ENCODE data around the gene RAB43.

Gene RAB43

GRCh38 chr3:129122412-129123011, 908 bp upstream of the RAB43 start:
- FAIRE-seq: no peak
- DNase-seq (ENCODE audit: insufficient read length, low spot score): no peak
- TF ChIP-seq SPI1 (IDR thresholded peaks at IDR 0.05; ENCODE audit: low read depth, low read length) (0 out of 2 replicates have a peak, but pooled peaks have one; percentile 10), TAF1 (IDR thresholded peaks at IDR 0.05; ENCODE audit: low read depth, low read length) (no peak)

GRCh38 chr3:129121016-129121791, 400 bp downstream of the RAB43 start:
- DNase-seq (ENCODE audit: insufficient read length, low spot score): no peak
- FAIRE-seq: no peak
- TF ChIP-seq SPI1 (IDR thresholded peaks at IDR 0.05; ENCODE audit: low read depth, low read length) (no peak; the same call in 1 of the 2 replicates), POLR2AphosphoS5 (IDR thresholded peaks at IDR 0.05; ENCODE audit: low read depth, low read length) (no peak), POU2F2 (IDR thresholded peaks at IDR 0.05; ENCODE audit: low read depth, low read length) (no peak), POLR2A (IDR thresholded peaks at IDR 0.05; ENCODE audit: low read depth, low read length) (no peak), TAF1 (IDR thresholded peaks at IDR 0.05; ENCODE audit: low read depth, low read length) (no peak), PAX5 (IDR thresholded peaks at IDR 0.05; ENCODE audit: insufficient read depth, low read length, severe bottlenecking) (no peak)

DNA sequence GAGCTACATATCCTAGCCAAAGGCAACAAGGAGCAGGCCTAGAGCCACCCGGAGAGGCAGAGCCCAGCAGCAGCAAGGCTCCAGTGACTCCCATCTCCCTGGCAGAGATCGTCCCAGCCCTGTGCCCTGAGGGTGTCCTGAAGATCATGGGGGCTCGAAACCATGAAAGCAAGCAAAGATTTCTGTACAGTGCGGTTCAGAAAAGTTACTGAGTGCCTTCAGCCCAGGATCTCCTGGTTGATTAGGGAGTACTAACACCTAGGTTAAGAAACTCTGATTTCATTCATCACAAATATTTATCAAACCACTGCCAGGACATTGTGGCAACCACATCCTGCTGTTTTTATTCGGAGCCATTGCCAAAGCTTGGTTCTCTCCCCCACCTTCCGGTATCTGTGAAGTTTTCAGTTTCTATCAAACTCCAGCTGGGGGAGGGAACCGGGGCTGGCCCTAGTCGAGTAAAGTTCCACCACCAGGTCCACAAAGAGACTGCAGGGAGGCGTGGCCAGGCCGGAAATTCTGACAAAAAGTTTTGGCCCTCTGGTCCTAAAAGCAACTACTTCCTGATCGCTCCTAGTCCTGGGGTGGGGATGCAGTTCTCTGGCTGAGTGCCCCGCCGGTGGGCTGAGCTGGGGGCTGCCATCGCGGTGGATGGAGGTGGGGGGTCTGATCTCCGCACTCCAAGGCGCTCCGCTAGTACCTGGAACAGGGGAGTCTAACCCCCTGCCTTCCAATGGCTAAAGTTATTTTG, 1.2 kb downstream of the RAB43 start:
- TF ChIP-seq SPI1 (IDR thresholded peaks at IDR 0.05; ENCODE audit: low read depth, low read length) (peak; percentile 33; the same call in 1 of the 2 replicates), POU2F2 (IDR thresholded peaks at IDR 0.05; ENCODE audit: low read depth, low read length) (0 out of 2 replicates have a peak, but pooled peaks have one; percentile 7), PAX5 (IDR thresholded peaks at IDR 0.05; ENCODE audit: insufficient read depth, low read length, severe bottlenecking) (peak; percentile 4), POLR2A (IDR thresholded peaks at IDR 0.05; ENCODE audit: low read depth, low read length) (peak; percentile 71), TAF1 (IDR thresholded peaks at IDR 0.05; ENCODE audit: low read depth, low read length) (peak; percentile 54; the same call in 1 of the 2 replicates), POLR2AphosphoS5 (IDR thresholded peaks at IDR 0.05; ENCODE audit: low read depth, low read length) (peak; percentile 62; the same call in 1 of the 2 replicates)
- FAIRE-seq (peak; percentile 82), DNase-seq (ENCODE audit: insufficient read length, low spot score) (peak; percentile 83)

DNA sequence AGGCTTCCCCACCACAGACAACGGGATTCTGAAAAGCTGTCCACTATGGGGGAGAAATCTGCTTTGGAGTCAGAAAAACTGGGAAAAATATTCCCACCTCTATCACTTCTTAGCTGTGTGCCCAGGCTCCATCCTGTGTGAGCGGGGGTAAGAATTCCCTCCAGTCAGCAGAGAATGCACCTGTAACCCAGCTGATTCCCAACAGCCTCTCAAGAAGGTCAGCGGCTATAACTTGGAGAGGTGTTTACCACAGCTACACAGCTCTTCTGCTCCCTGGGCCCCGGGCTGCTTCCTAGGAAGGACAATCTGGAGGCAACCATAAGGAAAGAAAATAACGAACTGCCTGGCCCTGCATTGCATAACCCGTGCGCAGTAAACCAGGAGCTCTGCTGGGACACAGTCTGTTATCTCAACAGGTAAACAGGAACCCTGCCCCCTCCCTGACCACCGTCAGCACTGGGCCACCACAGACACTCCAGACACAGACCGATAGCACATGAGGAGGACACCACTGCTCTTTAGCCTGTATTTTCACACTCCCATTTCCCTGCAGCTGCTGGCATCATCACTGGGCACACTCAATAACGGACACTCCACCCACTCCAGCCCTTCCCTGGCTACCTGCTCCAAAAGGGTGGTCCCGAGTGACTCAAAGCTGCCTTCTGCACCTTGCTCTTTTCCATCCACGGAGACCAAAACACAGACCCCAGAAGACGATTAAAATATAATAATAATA, 2.1 kb downstream of the RAB43 start:
- DNase-seq (ENCODE audit: insufficient read length, low spot score): no peak
- TF ChIP-seq POU2F2 (IDR thresholded peaks at IDR 0.05; ENCODE audit: low read depth, low read length): no peak
- TF ChIP-seq TAF1 (IDR thresholded peaks at IDR 0.05; ENCODE audit: low read depth, low read length): no peak
- no peak for TF ChIP-seq POLR2AphosphoS5 (IDR thresholded peaks at IDR 0.05; ENCODE audit: low read depth, low read length)
- TF ChIP-seq POLR2A (IDR thresholded peaks at IDR 0.05; ENCODE audit: low read depth, low read length): no peak
- TF ChIP-seq SPI1 (IDR thresholded peaks at IDR 0.05; ENCODE audit: low read depth, low read length): no peak
- TF ChIP-seq PAX5 (IDR thresholded peaks at IDR 0.05; ENCODE audit: insufficient read depth, low read length, severe bottlenecking): no peak
- peak; percentile 75 for FAIRE-seq

GRCh38 chr3:129118745-129119144, 2.9 kb downstream of the RAB43 start:
- DNase-seq (ENCODE audit: insufficient read length, low spot score) (no peak), FAIRE-seq (no peak)
- TF ChIP-seq PAX5 (IDR thresholded peaks at IDR 0.05; ENCODE audit: insufficient read depth, low read length, severe bottlenecking) (no peak), SPI1 (IDR thresholded peaks at IDR 0.05; ENCODE audit: low read depth, low read length) (no peak; the same call in 1 of the 2 replicates), POU2F2 (IDR thresholded peaks at IDR 0.05; ENCODE audit: low read depth, low read length) (no peak), TAF1 (IDR thresholded peaks at IDR 0.05; ENCODE audit: low read depth, low read length) (no peak), POLR2AphosphoS5 (IDR thresholded peaks at IDR 0.05; ENCODE audit: low read depth, low read length) (no peak), POLR2A (IDR thresholded peaks at IDR 0.05; ENCODE audit: low read depth, low read length) (no peak)

- FAIRE-seq (no peak), DNase-seq (ENCODE audit: insufficient read length, low spot score) (no peak)
- TF ChIP-seq SPI1 (IDR thresholded peaks at IDR 0.05; ENCODE audit: low read depth, low read length) (no peak), POU2F2 (IDR thresholded peaks at IDR 0.05; ENCODE audit: low read depth, low read length) (no peak), PAX5 (IDR thresholded peaks at IDR 0.05; ENCODE audit: insufficient read depth, low read length, severe bottlenecking) (no peak), POLR2A (IDR thresholded peaks at IDR 0.05; ENCODE audit: low read depth, low read length) (no peak), TAF1 (IDR thresholded peaks at IDR 0.05; ENCODE audit: low read depth, low read length) (no peak), POLR2AphosphoS5 (IDR thresholded peaks at IDR 0.05; ENCODE audit: low read depth, low read length) (no peak)
Observed at GRCh38 chr3:129117134-129117533, 4.5 kb downstream of the RAB43 start.

DNA sequence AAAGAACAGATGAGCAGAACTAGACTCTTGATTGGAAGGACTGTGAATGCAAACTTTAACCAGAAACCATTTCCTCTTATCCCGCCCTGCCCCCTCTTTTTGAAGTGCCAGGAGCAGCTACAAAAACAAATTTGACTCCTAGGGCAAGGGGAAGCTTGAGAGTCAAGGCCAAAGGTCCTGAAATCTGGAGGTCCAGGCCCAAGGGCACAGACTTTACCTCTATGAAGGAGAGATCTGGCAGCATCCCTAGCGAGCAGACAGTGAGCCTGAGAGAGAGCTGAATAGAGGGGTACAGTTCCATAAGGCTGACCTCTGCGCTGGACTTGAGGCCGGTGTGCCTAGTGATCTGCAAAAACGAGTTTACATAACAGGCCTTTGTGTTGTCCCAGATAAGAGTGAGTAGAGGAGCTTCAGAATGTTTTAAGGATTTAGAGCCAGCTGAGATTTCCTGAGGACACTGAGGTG, 5.1 kb downstream of the RAB43 start:
- DNase-seq (ENCODE audit: insufficient read length, low spot score): no peak
- TF ChIP-seq POU2F2 (IDR thresholded peaks at IDR 0.05; ENCODE audit: low read depth, low read length) (no peak), POLR2AphosphoS5 (IDR thresholded peaks at IDR 0.05; ENCODE audit: low read depth, low read length) (no peak), PAX5 (IDR thresholded peaks at IDR 0.05; ENCODE audit: insufficient read depth, low read length, severe bottlenecking) (no peak), SPI1 (IDR thresholded peaks at IDR 0.05; ENCODE audit: low read depth, low read length) (no peak), TAF1 (IDR thresholded peaks at IDR 0.05; ENCODE audit: low read depth, low read length) (no peak), POLR2A (IDR thresholded peaks at IDR 0.05; ENCODE audit: low read depth, low read length) (no peak)
- FAIRE-seq: no peak

DNA sequence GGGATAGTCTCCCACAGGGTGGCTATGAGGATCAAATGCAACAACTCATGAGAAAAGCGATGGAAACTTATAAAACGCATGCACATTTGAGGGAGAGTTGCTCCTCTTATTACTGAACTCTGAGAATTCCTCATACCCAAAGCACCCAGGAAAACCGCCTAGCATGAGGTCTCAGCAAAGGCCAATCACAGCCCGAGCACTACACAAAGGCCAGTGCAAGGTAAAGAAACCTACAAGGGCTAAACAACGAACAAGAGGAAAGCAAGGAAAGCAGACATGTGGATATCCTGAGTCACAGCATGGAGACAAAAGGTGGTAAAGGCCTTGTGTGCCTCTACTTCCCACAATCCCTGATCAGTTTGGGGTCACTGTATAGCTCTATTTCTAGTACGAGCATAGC, 7.1 kb downstream of the RAB43 start:
- FAIRE-seq: no peak
- TF ChIP-seq PAX5 (IDR thresholded peaks at IDR 0.05; ENCODE audit: insufficient read depth, low read length, severe bottlenecking) (no peak), POLR2AphosphoS5 (IDR thresholded peaks at IDR 0.05; ENCODE audit: low read depth, low read length) (no peak), SPI1 (IDR thresholded peaks at IDR 0.05; ENCODE audit: low read depth, low read length) (no peak), TAF1 (IDR thresholded peaks at IDR 0.05; ENCODE audit: low read depth, low read length) (no peak), POU2F2 (IDR thresholded peaks at IDR 0.05; ENCODE audit: low read depth, low read length) (no peak), POLR2A (IDR thresholded peaks at IDR 0.05; ENCODE audit: low read depth, low read length) (no peak)
- no peak for DNase-seq (ENCODE audit: insufficient read length, low spot score)
